HG03025 (cell line): ENCODE results near the gene ESRRG.
"Not testable (repeated sequence)": the region's sequence is repeated elsewhere in the genome, so short reads cannot be mapped to it uniquely, and the experiment has no call there.

Experiments used
- ATAC-seq: cut with Tn5 transposase; IDR thresholded peaks from one replicate; pipeline ENCODE4 v1.9.1; 2021; ENCODE audit warnings: mild to moderate bottlenecking, moderate library complexity; ENCODE audit not compliant: unreplicated experiment, low FRiP score

ESRRG gene

DNA sequence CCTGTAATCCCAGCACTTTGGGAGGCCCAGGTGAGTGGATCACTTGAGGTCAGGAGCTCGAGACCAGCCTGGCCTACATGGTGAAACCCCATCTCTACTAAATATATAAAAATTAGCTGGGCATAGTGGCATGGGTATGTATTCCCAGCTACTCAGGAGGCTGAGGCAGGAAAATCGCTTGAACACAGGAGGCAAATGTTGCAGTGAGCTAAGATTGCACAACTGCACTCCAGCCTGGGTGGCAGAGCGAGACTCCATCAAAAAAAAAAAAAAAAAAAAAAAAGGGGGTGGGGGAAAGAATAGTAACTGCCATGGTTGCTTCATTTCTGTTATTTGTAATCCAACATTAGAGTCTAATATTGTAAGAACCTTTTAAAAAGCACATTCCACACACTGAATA is 193.4 kb downstream of the ESRRG start:
- ATAC-seq, result not testable (repeated sequence)

DNA sequence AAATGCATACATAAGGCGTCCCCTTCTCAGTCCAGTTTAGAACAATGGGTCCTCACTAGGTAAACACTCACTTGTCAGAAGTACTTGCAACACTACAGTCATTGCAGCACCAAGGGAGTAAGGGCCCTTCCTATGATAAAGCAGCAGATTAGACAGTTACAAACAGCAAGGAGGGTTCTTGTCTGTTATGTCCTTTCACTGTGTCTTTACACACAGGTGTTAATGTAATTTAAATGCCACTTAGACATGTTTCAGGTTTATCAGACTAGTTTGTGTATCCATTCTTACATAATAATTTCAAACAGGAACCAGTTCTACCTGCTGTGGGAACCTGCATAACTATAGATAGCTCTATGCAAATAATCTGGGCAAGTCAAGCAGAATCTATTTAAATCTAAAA is 194.4 kb downstream of the ESRRG start:
- peak; percentile 96 for ATAC-seq

DNA sequence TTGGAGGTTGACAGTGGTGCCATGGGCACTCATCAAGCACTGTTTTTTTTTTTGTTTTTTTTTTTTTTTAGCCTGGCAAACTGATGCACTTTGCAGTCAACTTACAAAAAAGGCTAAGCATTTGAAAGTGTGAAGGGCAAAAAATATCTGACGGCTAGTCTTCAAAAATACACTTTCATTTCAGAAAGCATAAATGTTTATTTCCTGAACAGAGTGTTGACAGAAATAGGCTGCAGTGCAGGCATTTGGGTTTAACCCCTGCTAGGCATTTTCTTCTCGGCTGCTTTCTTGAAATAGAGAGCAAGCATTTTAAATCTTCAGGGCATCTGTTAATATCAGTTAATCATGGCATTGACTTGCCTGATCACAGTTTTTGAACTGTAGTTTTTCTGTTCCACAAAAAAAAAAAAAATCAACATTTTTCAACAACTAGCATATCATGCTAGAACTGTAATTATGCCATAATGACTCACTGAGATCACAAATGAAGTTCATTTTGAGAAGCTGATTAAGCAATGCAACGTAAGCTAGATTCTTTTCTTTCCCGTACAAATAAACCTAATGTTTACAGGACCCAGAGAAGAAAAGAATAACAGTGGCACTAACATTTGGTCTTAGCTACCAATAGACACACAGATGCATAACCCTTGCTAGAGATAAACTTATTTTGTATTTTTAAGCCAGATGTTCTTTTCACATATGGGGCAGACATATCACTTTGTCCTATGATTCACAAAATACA is 199.6 kb downstream of the ESRRG start:
- ATAC-seq, result no peak

DNA sequence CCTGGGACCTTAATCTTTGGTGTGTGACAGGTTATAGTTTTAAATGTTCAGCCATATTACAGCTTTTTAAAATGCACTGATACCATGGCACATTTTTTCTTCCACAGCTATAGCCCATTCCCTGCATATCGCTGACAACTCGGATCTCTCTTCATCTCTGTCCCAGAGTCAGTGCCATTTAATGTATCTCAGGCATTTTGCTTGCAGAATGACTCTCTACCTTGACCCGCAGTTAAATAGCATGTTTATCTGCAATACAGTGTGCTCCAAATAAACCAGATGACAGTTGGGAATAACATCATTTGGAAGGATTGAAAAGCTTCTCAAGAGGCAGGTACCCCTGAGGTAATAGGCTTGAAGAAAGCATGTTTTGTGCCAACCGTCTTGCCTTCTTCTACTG is 200.2 kb downstream of the ESRRG start:
- ATAC-seq, result no peak

DNA sequence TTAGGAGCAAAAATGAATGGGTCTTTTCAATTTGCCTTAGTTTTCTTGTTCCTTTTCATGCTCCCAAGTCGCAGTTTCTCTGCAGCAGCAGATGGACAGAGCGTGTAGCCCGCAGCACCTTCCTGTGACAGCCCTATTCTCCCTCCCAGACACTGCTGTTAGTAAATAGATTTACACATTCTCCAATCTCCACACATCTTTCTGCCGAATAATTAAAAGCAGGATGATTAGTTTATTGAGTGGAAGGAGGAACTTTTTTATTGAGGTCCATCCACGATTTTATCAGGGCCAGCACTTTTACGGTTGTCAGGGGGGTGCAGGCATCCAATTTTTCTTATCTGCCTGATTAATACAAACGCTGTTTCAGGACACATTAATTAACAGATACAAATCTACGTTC is 201.8 kb downstream of the ESRRG start:
- no peak for ATAC-seq

DNA sequence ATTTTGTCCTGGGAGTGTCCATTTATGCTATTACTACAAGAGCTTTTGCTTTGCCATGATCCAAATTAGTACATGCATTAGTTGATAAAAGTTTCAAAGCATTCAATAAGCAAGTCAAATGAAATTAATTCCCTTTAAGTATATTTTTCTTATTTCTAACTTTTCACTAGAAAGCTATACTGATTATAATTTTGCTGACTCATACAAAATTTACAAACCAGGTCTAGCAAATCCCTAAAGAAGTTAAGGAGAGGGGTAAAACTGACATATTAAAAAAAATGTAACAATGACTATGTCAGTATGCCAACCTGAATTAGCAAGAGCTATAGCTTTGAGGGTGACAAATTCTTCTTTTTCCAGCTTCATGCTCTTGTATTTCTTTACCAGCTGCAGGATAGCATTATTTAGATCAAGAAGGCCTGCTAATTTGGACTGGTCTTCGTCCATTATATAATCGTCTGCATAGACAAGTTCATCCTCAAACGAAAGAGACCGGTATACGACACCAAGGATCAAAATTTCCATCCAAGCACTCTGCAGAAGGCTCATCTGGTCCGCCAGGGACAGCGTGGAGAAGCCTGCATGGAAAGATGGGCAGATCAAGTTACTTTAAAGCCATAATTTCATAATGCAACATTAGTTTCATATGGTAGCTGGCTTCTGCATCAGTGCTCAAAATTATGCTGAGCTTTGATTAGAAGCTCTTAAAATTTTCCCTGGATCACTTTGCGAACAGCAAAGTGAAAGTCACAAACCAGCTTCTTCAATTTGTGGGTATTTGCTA is 204.2 kb downstream of the ESRRG start:
- no peak for ATAC-seq

DNA sequence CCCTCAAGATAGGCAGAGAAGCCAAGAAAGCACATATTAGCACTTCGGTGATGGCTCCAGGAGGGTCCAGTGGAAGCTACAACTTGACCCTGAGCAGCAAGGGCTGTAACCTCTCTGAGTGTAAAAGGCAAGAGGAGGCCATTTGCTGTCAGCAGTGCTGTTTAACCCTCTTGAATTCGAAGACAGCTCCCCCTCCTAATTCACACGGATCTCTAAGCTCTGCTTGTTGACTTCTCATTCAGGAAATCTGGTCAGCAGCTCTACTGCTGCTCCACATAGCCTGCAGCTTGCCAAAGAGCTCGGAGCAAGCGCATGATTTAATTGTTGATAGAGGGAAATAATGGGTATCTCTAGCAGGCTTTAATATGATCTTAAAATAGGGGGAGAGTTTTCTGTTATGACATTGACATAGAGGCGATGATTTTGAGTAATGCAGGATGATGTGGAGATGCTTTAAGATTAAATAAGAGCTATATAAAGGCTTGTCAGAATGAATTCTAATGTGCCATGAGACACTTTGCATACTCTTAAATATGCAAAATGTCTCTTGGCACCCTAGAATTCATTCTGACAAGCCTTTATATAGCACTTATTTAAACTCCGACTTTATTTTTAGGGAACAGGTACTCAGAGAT is 220.6 kb downstream of the ESRRG start:
- ATAC-seq, result no peak

DNA sequence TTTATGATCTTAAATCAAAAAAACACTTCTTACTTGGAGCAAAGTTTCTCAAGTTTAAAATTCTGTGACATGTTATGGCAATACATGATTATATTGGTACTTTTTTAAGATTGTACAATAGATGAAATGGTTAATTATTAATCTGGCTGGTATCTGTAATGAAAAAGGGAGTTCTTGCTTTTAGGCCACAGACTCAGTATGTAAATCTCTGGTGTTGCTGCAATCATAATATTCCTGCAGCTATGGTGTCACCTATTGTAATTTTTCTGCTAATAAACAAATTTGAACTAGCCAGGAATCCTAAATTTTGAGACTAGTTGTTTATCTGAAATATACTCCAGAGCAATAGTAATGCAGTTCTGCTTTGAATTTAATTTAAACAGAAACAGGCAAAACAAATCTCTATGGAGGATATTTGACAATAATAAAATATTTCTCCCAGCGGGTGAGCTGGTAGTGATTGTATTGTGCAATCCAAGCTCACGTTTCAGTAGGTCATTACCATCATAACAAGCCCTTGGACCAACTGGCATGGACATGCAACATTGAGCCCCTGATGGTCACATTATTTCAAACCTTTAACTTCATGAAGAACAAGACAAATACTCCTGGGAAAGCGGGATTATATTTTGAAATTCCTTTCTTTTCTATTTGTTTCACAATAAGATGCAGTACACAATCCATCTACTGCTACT is 222.8 kb downstream of the ESRRG start:
- no peak for ATAC-seq

DNA sequence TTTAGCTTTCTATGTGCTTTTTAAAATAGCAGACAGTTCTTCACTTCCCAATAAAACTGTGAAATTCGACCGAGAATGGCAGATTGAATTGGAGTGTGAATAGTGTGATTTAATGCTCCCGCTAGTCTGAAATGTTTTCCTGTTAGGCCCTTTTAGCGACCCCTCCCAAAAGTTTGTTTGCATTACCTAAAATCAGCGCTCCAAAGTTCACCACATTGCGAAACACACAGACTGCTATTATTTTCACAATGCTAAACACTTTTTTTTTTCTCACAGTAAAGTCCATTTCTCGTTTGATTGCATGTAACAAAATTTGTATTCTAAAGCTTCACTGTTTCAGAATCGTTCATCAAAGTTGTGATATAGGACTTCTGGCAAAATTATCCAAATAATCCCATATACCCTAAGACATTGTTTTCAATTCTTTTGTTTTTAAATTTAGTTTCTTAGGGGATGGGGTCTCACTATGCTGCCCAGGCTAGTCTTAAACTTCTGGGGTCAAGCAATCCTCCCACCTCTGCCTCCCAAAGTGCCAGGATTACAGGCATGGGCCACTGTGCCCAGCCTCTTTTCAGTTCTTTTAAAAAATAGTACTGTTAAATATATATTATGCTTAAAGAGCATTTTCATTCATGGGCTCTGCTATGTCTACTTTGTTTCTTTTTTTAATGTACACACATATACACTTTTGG is 223.5 kb downstream of the ESRRG start:
- no peak for ATAC-seq

DNA sequence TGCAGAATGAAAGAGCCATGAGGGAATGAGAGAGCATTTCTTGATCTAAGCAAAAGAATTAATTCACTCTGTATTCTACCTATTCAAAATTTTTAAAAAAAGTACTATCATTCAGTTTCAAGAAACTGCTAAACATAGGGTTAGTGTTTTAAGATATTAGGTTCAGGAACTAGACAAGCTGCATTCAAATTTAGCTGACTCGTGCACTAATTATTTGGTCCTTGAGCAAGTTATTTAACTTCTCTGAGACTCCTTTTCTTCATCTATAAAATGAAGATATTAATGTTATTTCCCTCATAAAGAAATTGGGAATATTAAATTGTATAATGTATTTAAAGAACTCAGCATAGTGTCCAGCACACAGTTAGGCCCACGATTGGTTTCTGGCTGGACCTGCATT is 225.0 kb downstream of the ESRRG start:
- ATAC-seq, result no peak

DNA sequence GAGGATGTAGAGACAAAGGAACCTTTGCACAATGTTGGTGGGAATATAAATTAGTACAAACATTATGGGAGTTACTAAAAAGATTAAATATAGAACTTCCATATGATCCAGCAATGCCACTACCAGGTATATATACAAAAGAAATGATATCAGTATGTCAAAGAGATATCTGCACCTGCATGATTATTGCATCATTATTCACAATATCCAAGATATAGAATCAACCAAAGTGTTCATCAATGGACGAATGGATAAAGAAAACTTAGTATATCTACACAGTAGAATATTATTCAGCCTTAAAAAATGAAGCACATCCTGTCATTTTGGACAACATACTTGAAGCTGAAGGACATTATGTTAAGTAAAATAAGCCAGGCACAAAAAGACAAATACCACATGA is 238.2 kb downstream of the ESRRG start:
- no peak for ATAC-seq

DNA sequence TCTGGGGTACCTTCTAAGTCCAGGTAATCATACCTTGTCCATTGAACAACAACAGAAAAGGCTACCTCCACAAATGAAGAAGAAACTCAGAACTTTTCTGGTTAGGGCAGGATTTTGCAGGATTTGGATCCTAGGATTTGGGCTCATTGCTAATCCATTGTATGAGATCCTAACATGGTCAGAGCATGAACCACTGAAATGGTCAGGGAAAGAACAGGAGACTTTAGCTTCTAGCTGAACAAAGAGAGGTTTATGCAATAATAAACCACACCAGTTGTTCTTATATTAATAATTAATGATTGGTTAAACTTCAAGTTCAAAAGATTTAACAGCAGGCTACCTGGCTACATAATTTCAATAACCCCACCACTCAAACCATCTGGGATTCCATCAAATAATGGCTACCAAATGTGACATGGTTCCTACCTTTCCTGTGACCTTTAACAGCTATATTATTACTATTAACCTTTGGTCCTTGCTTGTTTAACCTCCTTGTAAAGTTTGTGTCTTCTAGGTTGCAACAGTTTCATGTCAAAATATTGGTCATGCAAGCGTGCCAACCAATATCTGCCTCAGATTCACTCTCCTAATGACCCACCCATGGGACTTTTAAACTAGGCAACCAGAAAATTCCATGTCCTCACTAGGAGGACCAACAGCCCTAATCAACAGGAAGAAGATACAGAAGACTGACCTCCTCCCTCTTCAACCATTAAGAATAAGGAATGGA is 239.4 kb downstream of the ESRRG start:
- ATAC-seq, result no peak

DNA sequence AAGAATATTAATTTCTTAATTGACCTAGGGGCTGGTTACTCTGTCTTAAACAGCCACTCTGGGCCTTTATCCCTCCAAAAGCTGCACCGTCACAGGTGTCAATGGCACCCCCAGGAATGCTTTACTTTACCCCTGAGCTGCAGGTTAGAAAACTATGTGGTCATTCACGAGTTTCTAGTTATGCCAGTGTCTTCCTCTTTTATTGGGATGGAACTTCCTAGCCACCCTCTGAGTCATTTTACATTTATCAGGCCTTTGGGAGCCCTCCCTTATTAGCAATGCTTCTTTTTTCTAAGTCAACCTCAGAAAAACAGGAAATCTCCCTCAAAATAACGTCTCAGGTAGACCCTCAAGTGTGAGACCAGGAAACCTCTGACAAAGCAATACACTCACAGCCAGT is 240.6 kb downstream of the ESRRG start:
- no peak for ATAC-seq

DNA sequence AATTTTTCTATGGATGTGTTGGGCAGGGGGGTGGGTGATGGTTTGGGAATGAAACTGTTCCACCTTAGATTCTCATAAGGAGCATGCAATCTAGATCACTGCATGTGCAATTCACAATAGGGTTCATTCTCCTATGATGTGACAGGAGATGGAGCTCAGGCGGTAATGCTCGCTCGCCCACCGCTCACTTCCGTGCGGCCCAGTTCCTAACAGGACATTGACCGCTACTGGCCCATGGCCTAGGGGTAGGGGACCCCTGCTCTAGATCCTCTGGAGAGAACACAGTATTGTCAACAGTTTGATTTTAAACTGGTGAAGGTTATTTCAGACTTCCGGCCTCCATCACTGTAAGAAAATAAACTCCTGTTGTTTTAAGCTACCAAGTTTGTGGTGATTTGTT is 245.0 kb downstream of the ESRRG start:
- ATAC-seq, result no peak

DNA sequence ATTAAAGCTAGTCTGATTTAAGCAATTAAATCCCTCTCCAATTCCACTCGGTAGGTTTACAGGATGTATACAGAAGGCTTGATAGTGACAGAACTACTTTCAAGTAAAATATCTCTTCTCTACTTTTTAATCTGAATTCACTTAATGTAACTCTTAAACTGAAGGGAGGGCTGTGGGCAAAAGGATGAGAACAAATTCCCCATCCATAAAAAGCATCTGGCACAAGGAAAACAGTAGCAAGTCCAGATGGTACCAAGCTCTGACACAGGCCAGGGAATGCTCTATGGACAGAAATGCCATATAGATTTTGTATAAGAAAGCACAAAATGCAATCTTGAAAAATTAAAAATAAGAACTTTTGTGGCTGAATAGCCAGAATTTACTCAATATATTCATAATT is 246.9 kb downstream of the ESRRG start:
- no peak for ATAC-seq

DNA sequence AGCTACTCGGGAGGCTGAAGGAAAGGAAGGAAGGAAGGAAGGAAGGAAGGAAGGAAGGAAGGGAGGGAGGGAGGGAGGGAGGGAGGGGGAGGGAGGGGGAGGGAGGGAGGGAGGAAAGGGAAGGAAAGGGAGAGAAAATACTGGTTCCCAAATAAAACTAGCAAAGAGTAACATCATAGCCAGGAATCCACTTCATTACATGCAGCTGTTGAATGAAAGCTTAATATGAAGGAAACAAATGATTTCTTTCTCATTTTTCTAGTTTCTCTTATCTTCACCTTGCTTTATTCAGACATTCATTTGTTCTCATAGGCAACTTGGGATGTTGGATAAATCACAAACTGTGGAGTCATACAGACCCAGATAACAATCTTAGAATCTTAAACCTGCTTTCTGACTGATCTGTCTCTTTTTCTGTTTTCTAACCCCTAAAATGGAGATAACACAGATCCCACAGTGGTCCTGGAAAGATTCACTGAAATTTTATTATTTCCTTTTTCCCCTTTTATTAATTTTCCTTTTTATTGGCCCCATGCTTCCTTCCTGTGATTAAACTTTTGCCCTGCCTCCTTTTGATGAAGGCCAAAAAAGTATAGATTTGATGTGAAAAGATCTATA is 247.5 kb downstream of the ESRRG start:
- no peak for ATAC-seq

DNA sequence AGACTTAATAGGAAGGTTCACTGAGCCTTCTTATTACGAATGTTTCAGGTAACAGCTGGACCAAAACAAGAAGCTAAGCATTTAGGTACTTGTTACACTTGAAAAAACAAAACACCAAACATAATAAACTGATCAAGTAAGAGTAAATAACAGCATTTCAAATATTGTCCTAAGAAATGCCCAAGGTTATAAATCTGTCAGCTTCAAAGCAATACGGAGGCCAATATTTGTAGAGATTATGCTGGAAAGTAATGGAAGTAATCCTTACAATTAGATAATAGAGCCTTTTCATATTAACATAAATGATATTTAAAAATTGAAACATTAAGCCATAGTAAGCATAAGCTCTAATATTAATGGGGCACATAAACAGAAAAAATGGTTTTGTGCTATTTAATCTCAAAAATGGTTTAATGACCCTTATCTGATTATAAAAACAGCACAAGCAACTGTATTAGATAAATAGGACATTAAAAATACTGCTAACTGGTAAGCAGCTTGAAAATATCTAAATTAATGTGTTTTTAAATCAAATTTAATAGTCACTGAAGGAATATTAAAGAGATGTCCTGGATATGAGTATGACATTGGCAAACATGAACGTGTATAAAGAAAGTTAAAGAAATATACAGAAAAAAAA is 256.9 kb downstream of the ESRRG start:
- ATAC-seq, result no peak

DNA sequence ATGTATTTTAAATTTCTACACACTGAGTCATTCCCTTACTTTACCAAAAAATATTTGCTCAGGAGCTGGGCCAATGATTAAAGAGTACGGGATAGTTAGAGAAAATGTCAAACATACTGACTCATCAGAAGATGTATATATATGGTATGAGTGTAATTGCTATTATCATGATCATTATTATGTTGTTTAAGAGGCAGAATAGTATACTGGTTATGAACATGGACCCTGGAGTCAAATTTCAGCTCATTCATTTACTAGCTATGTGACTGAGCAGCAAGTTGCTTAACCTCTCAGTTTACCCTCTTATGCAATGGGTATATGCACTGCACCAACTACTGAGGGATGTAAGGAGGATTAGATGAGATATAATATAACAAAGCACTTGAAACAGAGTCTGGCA is 258.7 kb downstream of the ESRRG start:
- ATAC-seq, result no peak
